SU-DHL-6 (cell line): ENCODE results near the gene FUT4.

Experiments used
- H2AFZ ChIP-seq: fragments of 200-600 bp; sonication (generic); 2 replicates; pipeline ENCODE4 v1.6.1; 2014; ENCODE audit warnings: low read depth, mild to moderate bottlenecking, moderate library complexity, mixed read lengths, antibody characterized with exemption, low read length; ENCODE audit not compliant: severe bottlenecking
- H3F3A ChIP-seq: fragments of 200-600 bp; shearing (Covaris generic); 2 replicates; pipeline ENCODE4 v1.6.0; 2016; ENCODE audit warnings: antibody characterized with exemption, mild to moderate bottlenecking; ENCODE audit not compliant: insufficient read depth
- H3K27ac ChIP-seq: fragments of 200-600 bp; sonication (generic); 2 replicates; pipeline ENCODE4 v1.5.1; 2016; ENCODE audit warnings: low read depth, mild to moderate bottlenecking, low read length, moderate library complexity, mixed read lengths
- H3K27me3 ChIP-seq: fragments of 200-600 bp; sonication (generic), shearing (Covaris generic); 2 replicates; pipeline ENCODE4 v1.6.0; 2014; ENCODE audit warnings: mild to moderate bottlenecking, low read length
- H3K36me3 ChIP-seq: fragments of 200-600 bp; sonication (generic); 2 replicates; pipeline ENCODE4 v1.6.1; 2014; ENCODE audit warnings: mild to moderate bottlenecking, low read length, mixed read lengths
- H3K4me2 ChIP-seq: fragments of 300-600, 200-600 bp; shearing (Covaris generic), sonication (generic); 2 replicates; pipeline ENCODE4 v1.6.0; 2014; ENCODE audit warnings: low read length, low read depth, mild to moderate bottlenecking; ENCODE audit not compliant: poor library complexity, severe bottlenecking
- H3K4me3 ChIP-seq: fragments of 200-600 bp; sonication (generic); 2 replicates; pipeline ENCODE4 v1.5.1; 2014; ENCODE audit warnings: antibody characterized with exemption, low read length, mild to moderate bottlenecking, mixed read lengths; ENCODE audit not compliant: insufficient read depth, poor library complexity, severe bottlenecking
- H3K79me2 ChIP-seq: fragments of 200-600 bp; sonication (generic); 2 replicates; pipeline ENCODE4 v1.6.1; 2014; ENCODE audit warnings: mild to moderate bottlenecking, low read length, moderate library complexity; ENCODE audit not compliant: insufficient read depth
- H3K9ac ChIP-seq: fragments of 200-600 bp; sonication (generic); 2 replicates; pipeline ENCODE4 v1.7.0; 2014; ENCODE audit warnings: mild to moderate bottlenecking, low read length
- H3K9me2 ChIP-seq: fragments of 200-600 bp; sonication (generic); replicated peaks from 2 replicates; pipeline ENCODE4 v1.6.1; 2014; ENCODE audit warnings: low read length; ENCODE audit not compliant: insufficient read depth
- H3K9me3 ChIP-seq: fragments of 200-600 bp; sonication (generic); 2 replicates; pipeline ENCODE4 v1.6.1; 2014; ENCODE audit warnings: low read length, mixed read lengths; ENCODE audit not compliant: insufficient read depth
- H4K20me1 ChIP-seq: fragments of 200-600 bp; sonication (generic); 2 replicates; pipeline ENCODE4 v1.6.1; 2014; ENCODE audit warnings: low read depth, mild to moderate bottlenecking, antibody characterized with exemption, low read length, moderate library complexity, mixed read lengths
- EZH2phosphoT487 ChIP-seq: fragments of 200-600 bp; sonication (generic), shearing (Covaris generic); conservative IDR thresholded peaks from 2 replicates; pipeline ENCODE4 v1.6.1; 2018; ENCODE audit warnings: mild to moderate bottlenecking, antibody characterized with exemption, low read length, moderate library complexity, mixed read lengths
- TF ChIP-seq, protein P1 (sequence below): fragments of 200-600 bp; sonication (generic); IDR thresholded peaks from one replicate; pipeline ENCODE4 v1.5.1; 2017; ENCODE audit warnings: antibody characterized with exemption, mild to moderate bottlenecking, low read length, moderate library complexity; ENCODE audit not compliant: insufficient read depth, poor library complexity, severe bottlenecking

Gene FUT4

GRCh38 chr11:94560834-94561233 lies 17.1 kb downstream of the FUT4 start:
- Histone ChIP-seq H3K9me3 (no peaks in the 10 kb centered on the region), H3K27ac (no peak overlapping the region), H2AFZ (no peak overlapping the region), H3K36me3 (no peaks in the 10 kb centered on the region), H3K9me2 (no peaks in the 10 kb centered on the region), H3K4me2 (no peak overlapping the region), H3F3A (no peaks in the 10 kb centered on the region), H3K27me3 (no peaks in the 10 kb centered on the region), H3K79me2 (no peaks in the 10 kb centered on the region), H3K4me3 (no peak overlapping the region), H3K9ac (no peak overlapping the region), H4K20me1 (no peaks in the 10 kb centered on the region)
- TF ChIP-seq EZH2phosphoT487: no peak
- TF ChIP-seq, protein P1, sequence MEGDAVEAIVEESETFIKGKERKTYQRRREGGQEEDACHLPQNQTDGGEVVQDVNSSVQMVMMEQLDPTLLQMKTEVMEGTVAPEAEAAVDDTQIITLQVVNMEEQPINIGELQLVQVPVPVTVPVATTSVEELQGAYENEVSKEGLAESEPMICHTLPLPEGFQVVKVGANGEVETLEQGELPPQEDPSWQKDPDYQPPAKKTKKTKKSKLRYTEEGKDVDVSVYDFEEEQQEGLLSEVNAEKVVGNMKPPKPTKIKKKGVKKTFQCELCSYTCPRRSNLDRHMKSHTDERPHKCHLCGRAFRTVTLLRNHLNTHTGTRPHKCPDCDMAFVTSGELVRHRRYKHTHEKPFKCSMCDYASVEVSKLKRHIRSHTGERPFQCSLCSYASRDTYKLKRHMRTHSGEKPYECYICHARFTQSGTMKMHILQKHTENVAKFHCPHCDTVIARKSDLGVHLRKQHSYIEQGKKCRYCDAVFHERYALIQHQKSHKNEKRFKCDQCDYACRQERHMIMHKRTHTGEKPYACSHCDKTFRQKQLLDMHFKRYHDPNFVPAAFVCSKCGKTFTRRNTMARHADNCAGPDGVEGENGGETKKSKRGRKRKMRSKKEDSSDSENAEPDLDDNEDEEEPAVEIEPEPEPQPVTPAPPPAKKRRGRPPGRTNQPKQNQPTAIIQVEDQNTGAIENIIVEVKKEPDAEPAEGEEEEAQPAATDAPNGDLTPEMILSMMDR: no peak

DNA sequence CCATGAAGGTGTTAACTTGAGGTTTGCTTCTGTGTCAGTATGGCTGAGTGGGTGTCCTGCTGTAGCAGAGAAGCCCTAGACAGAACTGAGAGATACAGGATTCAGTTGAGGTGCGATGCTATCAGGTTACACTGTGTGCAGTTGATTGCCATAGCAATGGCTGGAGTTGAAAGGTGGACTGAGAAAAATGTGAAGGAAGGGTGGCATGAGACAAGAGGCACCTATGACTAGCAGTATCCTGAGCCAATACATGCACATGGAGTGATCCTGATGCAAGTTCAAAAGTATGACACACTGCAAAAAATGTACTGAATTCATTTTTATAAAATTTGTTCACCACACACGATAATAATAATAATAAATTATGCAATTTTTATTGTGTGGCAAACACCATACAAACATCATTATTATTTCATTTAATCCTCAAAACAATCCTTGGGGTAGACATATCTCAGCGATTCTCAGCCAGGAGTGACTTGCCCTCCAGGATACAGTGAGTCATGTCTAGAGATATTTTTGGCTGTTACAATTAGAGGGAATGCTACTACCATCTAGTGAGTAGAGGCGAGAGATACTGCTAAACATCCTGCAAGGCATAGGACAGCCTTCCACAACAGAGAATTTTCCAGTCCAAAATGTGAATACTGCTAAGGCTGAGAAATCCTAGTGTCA lies 19.6 kb downstream of the FUT4 start:
- Histone ChIP-seq H3F3A (no peaks in the 10 kb centered on the region), H2AFZ (no peak overlapping the region), H3K9me3 (no peaks in the 10 kb centered on the region), H3K79me2 (no peaks in the 10 kb centered on the region), H3K9me2 (no peaks in the 10 kb centered on the region), H3K9ac (no peak overlapping the region), H4K20me1 (no peaks in the 10 kb centered on the region), H3K27me3 (no peaks in the 10 kb centered on the region), H3K36me3 (no peaks in the 10 kb centered on the region), H3K4me2 (no peak overlapping the region), H3K27ac (no peak overlapping the region), H3K4me3 (no peak overlapping the region)
- no peak for TF ChIP-seq EZH2phosphoT487
- TF ChIP-seq, protein P1: no peak

- no peak overlapping the region for H3K9ac ChIP-seq
- H3F3A ChIP-seq: no peaks in the 10 kb centered on the region
- H3K4me3 ChIP-seq: no peak overlapping the region
- H3K79me2 ChIP-seq: no peaks in the 10 kb centered on the region
- H4K20me1 ChIP-seq: no peaks in the 10 kb centered on the region
- H3K27me3 ChIP-seq: no peaks in the 10 kb centered on the region
- no peaks in the 10 kb centered on the region for H3K36me3 ChIP-seq
- TF ChIP-seq, protein P1: no peak
- TF ChIP-seq EZH2phosphoT487: no peak
- no peaks in the 10 kb centered on the region for H3K9me2 ChIP-seq
- H3K9me3 ChIP-seq: no peaks in the 10 kb centered on the region
- H3K4me2 ChIP-seq: no peak overlapping the region
- H2AFZ ChIP-seq: no peak overlapping the region
- no peak overlapping the region for H3K27ac ChIP-seq
Observed at GRCh38 chr11:94563848-94564467, 20.2 kb downstream of the FUT4 start.
